SU-DHL-6 (cell line): ENCODE results near the gene INSR.

Experiments
- EZH2phosphoT487 ChIP-seq: fragments of 200-600 bp; sonication (generic), shearing (Covaris generic); conservative IDR thresholded peaks from 2 replicates; pipeline ENCODE4 v1.6.1; 2018; ENCODE audit warnings: mild to moderate bottlenecking, antibody characterized with exemption, low read length, moderate library complexity, mixed read lengths
- TF ChIP-seq, protein P1 (sequence below): fragments of 200-600 bp; sonication (generic); IDR thresholded peaks from one replicate; pipeline ENCODE4 v1.5.1; 2017; ENCODE audit warnings: antibody characterized with exemption, mild to moderate bottlenecking, low read length, moderate library complexity; ENCODE audit not compliant: insufficient read depth, poor library complexity, severe bottlenecking

DNA sequence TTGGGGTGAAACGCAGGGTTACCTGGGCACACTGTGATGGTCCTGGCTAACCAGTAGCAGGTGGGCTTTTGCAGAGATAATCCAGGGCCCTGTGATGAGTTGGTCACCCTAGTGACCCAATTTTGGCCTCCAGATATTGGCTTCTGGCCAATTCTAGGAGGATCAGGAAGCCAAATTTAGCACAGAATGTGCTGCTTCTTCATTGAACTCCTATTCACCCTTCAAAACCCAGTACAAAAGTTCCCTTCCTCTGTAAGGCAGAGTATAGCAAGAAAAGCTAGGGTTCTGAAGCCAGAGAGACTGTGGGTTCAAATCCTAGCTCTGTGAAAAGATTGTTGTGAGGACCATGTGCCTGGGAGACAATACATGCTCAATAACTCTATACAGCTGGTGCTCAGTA lies 70.8 kb downstream of the INSR start:
- TF ChIP-seq, protein P1, sequence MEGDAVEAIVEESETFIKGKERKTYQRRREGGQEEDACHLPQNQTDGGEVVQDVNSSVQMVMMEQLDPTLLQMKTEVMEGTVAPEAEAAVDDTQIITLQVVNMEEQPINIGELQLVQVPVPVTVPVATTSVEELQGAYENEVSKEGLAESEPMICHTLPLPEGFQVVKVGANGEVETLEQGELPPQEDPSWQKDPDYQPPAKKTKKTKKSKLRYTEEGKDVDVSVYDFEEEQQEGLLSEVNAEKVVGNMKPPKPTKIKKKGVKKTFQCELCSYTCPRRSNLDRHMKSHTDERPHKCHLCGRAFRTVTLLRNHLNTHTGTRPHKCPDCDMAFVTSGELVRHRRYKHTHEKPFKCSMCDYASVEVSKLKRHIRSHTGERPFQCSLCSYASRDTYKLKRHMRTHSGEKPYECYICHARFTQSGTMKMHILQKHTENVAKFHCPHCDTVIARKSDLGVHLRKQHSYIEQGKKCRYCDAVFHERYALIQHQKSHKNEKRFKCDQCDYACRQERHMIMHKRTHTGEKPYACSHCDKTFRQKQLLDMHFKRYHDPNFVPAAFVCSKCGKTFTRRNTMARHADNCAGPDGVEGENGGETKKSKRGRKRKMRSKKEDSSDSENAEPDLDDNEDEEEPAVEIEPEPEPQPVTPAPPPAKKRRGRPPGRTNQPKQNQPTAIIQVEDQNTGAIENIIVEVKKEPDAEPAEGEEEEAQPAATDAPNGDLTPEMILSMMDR: no peak
- no peak for TF ChIP-seq EZH2phosphoT487
